Stimulated activated CD4-positive, alpha-beta T cell treated with anti-CD3 and anti-CD28 coated beads, Interleukin-1b, Interleukin-23, amount 100 ng/mL, for 1 hour (primary cell): ENCODE results near the gene MKNK2.

Experiments used
- DNase-seq, 2 donors: peaks; one replicate each; pipeline ENCODE4 v3.0.0-alpha.2; 2020; ENCODE audit warnings: low read depth in 2 of 2

MKNK2 gene

DNA sequence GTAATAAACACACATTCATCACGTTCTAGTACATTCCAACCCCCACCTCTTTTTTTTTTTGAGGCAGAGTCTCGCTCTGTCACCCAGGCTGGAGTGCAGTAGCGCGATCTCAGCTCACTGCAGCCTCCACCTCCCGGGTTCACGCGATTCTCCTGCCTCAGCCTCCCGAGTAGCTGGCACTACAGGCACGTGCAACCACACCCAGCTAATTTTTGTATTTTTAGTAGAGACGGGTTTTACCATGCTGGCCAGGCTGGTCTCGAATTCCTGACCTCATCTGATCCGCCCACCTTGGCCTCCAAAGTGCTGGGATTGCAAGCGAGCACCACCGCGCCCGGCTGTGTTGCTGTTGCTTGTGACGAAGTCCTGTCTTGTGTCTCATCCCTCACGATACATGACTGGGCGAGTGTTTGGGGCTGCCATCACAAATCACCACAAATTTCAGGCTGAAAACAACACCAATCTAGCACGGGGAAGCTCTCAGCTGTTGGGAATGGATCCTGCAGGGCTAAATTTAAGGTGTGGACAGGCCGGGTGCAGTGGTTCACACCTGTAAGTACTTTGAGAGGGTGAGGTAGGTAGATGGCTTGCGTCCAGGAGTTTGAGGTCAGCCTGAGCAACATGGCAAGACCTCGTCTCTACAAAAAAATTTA, 29.4 kb upstream of the MKNK2 start:
- DNase-seq = no peak

DNA sequence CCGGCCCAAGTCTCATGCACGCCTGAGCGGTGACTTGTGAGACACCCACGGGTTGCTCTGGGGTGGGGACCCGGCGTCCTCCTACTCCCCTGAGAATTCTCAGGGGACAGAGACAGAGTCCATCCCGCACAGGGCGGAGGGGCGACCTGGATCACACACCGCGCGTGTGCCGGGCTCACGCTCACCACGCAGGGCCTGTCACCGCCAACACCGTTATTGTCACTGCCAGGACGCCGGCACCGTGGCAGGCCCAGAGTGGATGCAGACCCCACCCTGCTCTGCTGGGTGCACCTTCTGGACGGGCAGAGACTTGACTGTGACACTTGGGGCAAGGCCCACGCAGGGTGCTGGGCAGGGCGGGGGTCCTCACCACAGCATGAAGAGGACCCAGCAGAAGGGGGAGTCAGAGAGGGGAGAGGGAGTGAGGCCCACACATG, 28.8 kb upstream of the MKNK2 start:
- DNase-seq = no peak

DNA sequence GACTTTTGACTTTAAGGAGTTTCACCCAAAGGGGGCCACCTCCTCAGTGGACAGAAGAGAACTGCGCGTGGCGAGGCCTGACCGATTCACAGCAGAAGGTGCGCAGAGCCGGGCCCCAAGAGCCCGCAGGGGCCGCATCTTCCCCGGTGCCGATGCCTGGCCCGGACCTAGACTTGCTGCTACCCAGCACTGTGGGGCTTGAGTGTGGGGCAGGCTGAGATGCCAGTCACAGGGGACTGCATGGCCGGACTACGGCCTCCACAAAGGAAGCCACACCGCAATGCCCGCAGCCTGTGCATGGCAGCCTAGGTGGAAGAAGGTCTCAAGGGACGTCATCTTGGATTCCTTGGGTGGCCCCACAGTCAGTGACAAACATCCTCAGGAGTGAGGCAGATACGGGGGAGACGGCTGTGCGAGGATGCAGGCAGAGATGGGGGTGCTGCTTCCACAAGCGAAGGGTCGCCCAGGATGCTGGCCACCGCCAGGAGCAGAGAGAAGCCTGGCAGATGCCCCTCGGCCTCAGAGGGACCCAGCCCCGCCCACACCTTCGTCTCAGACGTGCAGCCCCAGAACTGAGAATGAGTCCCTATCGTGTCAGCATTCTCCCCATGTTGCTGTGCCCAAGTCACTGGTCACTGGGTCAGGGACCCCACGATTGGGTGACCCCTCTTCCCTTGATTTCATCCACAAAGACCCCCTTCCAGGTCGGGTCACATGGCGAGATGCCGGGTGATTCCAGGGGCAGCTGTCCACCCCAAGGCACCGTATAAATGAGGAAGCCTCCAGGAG, 28.2 kb upstream of the MKNK2 start:
- DNase-seq = no peak

- no peak for DNase-seq
Measured at GRCh38 chr19:2077833-2078619, 27.0 kb upstream of the MKNK2 start.

DNA sequence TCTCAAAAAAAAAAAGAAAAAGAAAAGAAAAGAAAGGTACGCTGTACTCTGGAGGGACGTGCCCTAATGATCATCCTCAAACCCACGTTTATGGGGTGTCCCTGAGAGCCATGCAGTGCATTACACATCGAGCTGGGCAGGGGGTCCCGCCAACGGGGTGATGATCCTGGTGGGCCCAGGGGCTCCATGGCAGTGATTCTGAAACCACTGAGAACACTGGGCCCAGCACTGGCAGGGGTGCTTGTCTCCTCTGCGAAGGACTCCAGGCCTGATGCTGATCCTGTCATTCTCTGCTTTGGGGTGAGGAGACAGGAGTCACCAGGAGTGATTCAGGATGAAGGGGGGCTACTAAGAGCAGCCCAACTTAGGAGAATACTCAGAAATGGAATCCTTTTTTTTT, 26.4 kb upstream of the MKNK2 start:
- DNase-seq = no peak

- DNase-seq = no peak
Measured at GRCh38 chr19:2076526-2076944, 25.5 kb upstream of the MKNK2 start.

DNA sequence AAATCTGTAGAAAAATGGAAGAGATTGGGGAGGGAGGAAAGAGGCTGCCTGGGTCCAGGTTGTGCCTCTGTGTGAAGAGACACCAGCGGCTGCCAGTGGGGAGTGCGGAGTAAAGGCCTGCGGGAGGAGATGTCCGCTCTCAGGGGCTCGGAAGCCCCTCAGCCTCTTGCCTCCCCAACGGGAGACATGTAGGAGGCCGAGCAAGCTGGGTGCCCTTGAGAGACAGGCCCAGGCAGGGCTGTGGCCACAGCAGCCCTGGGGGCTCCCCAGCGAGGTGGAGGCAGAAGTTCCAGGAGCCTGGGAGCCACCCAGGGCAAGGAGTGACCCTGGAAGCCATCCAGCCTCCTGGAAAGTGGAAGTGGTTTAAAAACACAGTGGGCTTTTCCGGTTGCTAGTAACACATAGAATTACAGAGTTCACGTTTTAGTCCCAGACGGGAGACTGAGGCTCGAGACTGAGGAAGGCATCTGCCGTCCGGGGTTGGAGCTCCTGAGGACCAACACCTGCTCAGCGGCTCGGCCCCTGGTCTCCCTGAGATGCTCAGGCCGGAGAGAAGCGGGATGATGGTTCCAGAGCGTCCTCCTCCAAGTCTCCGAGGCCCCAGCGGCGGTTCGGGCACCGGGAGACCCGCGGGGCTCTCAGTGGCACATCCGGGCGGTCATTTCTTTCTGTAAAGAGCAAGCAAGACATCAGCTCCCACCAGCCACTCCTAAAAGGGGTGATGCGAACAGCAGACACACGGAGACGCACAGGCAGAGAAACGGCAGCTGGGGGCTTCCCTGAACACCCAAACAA, 21.9 kb upstream of the MKNK2 start:
- no peak for DNase-seq

- no peak for DNase-seq
Measured at GRCh38 chr19:2070986-2071673, 20.1 kb upstream of the MKNK2 start.

- DNase-seq = no peak
Measured at GRCh38 chr19:2070436-2070827, 19.4 kb upstream of the MKNK2 start.

GRCh38 chr19:2064788-2065524, 13.9 kb upstream of the MKNK2 start:
- no peak for DNase-seq

DNA sequence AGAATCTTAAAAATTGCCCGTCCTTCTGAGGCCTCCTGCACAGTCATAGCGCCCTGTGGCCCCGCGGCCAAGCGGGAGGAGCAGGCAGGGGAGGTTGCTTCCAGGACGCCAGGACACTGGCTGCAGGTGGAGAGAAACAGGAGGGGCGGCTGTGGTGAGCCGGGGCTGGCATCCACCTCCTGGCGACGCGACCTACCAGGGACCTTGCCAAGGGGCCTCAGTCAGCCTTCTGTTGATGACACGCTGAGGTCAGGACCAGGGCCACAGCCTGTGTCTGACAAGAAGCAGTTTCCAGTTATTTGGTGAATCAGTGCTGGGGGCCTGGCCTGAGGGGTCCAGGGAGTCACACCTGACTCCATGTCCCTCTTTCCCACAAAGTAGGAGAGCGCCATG, 13.3 kb upstream of the MKNK2 start:
- no peak for DNase-seq

GRCh38 chr19:2063824-2064223, 12.8 kb upstream of the MKNK2 start:
- no peak for DNase-seq

DNA sequence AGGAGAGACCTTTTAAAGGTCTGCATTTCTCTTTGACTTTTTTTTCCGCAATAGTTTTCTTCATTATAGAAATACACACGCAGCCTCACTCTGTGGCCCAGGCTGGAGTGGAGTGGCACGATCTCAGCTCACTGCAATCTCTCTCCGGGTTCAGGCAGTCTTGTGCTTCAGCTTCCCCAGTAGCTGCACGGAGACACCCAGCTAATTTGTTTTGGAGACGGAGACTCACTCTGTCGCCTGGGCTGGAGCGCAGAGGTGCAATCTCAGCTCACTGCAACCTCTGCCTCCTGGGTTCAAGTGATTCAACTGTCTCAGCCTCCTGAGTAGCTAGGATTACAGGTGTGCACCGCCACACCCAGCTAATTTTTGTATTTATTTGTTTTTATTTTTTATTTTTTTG, 11.7 kb upstream of the MKNK2 start:
- DNase-seq = no peak

DNA sequence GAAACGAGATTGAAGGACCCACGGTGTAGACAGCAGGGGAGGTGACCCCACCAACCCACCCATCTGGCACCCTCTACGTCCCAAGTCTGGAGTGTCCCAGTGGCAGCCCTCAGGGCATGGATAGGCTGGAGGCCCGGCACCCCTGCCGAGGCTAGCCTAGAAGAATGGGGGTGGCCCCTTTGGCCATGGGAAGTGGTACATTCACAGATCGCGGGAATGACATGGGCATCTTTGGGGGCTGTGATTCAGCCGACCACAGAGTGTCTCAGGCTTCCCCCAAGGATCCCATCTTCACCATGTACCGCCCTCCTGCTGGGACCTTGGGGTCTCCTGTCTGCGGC, 11.3 kb upstream of the MKNK2 start:
- no peak for DNase-seq

GRCh38 chr19:2061495-2062388, 10.7 kb upstream of the MKNK2 start:
- DNase-seq = peak; percentile 99

DNA sequence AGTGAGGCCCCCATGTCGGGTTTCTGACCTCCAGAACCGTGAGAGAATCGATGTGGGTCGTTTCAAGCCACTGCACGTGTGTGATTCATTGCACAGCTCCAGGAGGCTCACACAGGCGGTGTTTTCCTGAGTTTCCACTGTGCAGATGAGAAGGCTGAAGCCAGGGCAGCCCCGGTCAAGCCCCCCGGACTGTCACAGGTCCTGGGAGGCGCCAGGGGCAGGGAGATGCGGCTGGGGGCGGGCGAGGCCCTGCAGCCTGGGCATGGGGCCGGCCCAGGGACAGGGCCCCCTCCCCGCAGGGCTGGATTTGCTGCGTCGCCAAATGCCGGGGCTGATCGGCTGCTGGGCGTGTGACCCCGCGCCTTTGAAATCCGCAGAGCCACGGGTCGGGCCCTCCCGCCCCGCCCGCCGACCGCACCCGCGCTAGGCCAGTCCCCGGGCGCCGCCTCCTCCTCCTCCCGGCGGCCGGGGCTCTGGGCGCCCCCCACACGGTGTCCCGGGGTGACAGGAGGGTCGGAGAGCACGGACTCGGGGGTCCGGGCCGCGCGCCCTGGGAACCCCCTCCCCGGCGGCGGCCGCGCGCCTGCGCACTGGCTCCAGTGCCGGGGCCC, 9.9 kb upstream of the MKNK2 start:
- DNase-seq = no peak

DNA sequence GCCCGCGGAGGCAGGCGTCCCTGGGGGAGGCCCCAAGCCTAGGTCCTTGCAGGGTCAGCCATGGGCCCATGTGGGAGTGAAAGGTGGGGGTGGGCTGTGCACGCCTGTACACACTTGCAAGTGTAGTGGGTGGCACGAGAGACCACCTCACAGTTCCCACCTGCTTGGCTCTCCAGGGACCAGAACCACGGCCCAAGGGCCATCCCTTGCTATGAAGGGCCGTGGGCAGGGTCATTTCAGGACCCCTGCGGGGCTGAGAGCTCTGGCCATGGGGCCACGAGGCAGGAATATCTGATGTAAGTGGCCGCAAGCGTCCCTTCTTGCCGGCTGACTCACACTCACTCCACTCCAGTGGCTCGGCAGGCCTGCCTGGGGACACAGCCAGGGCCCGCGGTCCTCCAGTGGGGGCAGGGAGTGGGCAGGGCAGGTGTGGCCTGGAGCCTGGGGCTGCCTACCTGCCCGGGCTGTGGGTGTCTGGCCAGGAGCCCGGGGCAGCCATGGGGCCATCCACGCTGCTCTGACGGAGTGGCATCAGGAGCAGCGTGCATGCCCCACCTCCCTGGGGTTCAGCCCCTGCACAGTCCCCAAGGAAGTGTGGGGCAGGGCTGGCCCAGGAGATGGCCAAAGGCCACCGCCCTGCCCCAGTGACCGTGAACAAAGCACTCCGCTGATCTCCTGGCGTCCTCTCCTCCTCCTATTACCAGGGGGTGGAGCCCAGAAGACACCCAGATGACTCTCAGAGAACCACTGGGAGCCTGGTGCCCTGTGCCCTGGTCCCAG, 8.6 kb upstream of the MKNK2 start:
- no peak for DNase-seq
